ENCODE data around the gene CDKL1. TPM values are rescaled to one million over a fixed set of nuclear protein-coding genes. Genes with fewer than 3 reads are reported as not detected.
A peak's percentile ranks its signal among the peaks of the same experiment; 100 is the strongest.
"Not testable (repeated sequence)": the region's sequence is repeated elsewhere in the genome, so short reads cannot be mapped to it uniquely, and the experiment has no call there.

The CDKL1 gene
- polyA plus RNA-seq, 2 of the 4 experiments (the other 2 are of a cell fraction): 10.2 to 11.0 TPM

GRCh38 chr14:50319293-50319692 is 77.4 kb downstream of the CDKL1 start:
- Histone ChIP-seq H3K4me3 (no peak overlapping the region), H3K9me3 (no peaks in the 10 kb centered on the region), H3K27ac (no peak overlapping the region), H3K4me1 (peaks cover 11% of the 10 kb centered on the region), H3K4me2 (no peak overlapping the region)
- POLR2A ChIA-PET: no interaction called here
- ATAC-seq: no peak
- WGBS (ENCODE audit: missing lambda C conversion rate): 86% methylated on average over 1 of the region's 1 CpG
- CTCF ChIA-PET: interaction anchor here (1.2 to 3.1 kb wide), 4 partner anchors 8 to 224 kb away, joined by 3 to 17 read pairs (median 6); no protein-coding TSS in a partner anchor
- no peak for DNase-seq (ENCODE audit: low read depth in 1 of 2, low spot score in 1 of 2)
- no peak for FAIRE-seq
- TF ChIP-seq JUNB (IDR thresholded peaks at IDR 0.05) (no peak), EHF (CRISPR knock-in tag; IDR thresholded peaks at IDR 0.05) (no peak), RFX5 (IDR thresholded peaks at IDR 0.05) (no peak), PHF8 (IDR thresholded peaks at IDR 0.05; ENCODE audit: borderline replicate concordance, low read depth) (no peak), NPAS2 (CRISPR knock-in tag; IDR thresholded peaks at IDR 0.05; ENCODE audit: borderline replicate concordance) (no peak), KDM1A (IDR thresholded peaks at IDR 0.05; ENCODE audit: low read depth) (no peak), SREBF2 (IDR thresholded peaks at IDR 0.05) (no peak), PBX3 (IDR thresholded peaks at IDR 0.05) (no peak), NR3C1 (IDR thresholded peaks at IDR 0.05) (no peak), CBX8 (IDR thresholded peaks at IDR 0.05) (no peak), HDAC2 (IDR thresholded peaks at IDR 0.05) (no peak), ELK1 (IDR thresholded peaks at IDR 0.05; ENCODE audit: low read depth, low read length) (no peak), BHLHE40 (IDR thresholded peaks at IDR 0.05; ENCODE audit: low read depth, low read length) (no peak), HEYL (CRISPR knock-in tag; IDR thresholded peaks at IDR 0.05) (no peak), KDM5A (IDR thresholded peaks at IDR 0.05) (no peak)
- TF ChIP-seq, protein P1, sequence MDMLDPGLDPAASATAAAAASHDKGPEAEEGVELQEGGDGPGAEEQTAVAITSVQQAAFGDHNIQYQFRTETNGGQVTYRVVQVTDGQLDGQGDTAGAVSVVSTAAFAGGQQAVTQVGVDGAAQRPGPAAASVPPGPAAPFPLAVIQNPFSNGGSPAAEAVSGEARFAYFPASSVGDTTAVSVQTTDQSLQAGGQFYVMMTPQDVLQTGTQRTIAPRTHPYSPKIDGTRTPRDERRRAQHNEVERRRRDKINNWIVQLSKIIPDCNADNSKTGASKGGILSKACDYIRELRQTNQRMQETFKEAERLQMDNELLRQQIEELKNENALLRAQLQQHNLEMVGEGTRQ (IDR thresholded peaks at IDR 0.05): no peak
- TF ChIP-seq, protein P2, sequence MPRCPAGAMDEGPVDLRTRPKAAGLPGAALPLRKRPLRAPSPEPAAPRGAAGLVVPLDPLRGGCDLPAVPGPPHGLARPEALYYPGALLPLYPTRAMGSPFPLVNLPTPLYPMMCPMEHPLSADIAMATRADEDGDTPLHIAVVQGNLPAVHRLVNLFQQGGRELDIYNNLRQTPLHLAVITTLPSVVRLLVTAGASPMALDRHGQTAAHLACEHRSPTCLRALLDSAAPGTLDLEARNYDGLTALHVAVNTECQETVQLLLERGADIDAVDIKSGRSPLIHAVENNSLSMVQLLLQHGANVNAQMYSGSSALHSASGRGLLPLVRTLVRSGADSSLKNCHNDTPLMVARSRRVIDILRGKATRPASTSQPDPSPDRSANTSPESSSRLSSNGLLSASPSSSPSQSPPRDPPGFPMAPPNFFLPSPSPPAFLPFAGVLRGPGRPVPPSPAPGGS (IDR thresholded peaks at IDR 0.05): no peak
- TF ChIP-seq, protein P3, sequence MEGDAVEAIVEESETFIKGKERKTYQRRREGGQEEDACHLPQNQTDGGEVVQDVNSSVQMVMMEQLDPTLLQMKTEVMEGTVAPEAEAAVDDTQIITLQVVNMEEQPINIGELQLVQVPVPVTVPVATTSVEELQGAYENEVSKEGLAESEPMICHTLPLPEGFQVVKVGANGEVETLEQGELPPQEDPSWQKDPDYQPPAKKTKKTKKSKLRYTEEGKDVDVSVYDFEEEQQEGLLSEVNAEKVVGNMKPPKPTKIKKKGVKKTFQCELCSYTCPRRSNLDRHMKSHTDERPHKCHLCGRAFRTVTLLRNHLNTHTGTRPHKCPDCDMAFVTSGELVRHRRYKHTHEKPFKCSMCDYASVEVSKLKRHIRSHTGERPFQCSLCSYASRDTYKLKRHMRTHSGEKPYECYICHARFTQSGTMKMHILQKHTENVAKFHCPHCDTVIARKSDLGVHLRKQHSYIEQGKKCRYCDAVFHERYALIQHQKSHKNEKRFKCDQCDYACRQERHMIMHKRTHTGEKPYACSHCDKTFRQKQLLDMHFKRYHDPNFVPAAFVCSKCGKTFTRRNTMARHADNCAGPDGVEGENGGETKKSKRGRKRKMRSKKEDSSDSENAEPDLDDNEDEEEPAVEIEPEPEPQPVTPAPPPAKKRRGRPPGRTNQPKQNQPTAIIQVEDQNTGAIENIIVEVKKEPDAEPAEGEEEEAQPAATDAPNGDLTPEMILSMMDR (IDR thresholded peaks at IDR 0.05): no peak

GRCh38 chr14:50318031-50318626 is 78.6 kb downstream of the CDKL1 start:
- ATAC-seq: no peak
- Histone ChIP-seq H3K4me3 (no peak overlapping the region), H3K4me1 (peaks cover 14% of the 10 kb centered on the region), H3K27ac (no peak overlapping the region), H3K9me3 (no peaks in the 10 kb centered on the region), H3K4me2 (no peak overlapping the region)
- ChIA-PET CTCF (interaction anchor here (0.8 to 1.3 kb wide), 6 partner anchors 11 to 460 kb away, joined by 3 to 4 read pairs (median 3); partner anchors contain the start of gene MAP4K5), POLR2A (interaction anchor here (0.7 kb wide), 1 partner anchor 9 kb away, joined by 3 read pairs; no protein-coding TSS in a partner anchor)
- 48% methylated on average over 4 of the region's 4 CpGs for WGBS (ENCODE audit: missing lambda C conversion rate)
- peak; percentile 52 for TF ChIP-seq SMC3 (IDR thresholded peaks at IDR 0.05)
- peak; percentile 61 to 65 for TF ChIP-seq RAD21 (conservative IDR thresholded peaks at IDR 0.05 in 1 of 2, IDR thresholded peaks at IDR 0.05 in 1 of 2)
- TF ChIP-seq, protein P4, sequence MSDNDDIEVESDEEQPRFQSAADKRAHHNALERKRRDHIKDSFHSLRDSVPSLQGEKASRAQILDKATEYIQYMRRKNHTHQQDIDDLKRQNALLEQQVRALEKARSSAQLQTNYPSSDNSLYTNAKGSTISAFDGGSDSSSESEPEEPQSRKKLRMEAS (IDR thresholded peaks at IDR 0.05): no peak
- TF ChIP-seq KDM5A (IDR thresholded peaks at IDR 0.05): no peak
- TF ChIP-seq, protein P3 (IDR thresholded peaks at IDR 0.05): peak; percentile 73
- no peak for FAIRE-seq
- DNase-seq (ENCODE audit: low read depth in 1 of 2, low spot score in 1 of 2): peak; percentile 46 to 56

DNA sequence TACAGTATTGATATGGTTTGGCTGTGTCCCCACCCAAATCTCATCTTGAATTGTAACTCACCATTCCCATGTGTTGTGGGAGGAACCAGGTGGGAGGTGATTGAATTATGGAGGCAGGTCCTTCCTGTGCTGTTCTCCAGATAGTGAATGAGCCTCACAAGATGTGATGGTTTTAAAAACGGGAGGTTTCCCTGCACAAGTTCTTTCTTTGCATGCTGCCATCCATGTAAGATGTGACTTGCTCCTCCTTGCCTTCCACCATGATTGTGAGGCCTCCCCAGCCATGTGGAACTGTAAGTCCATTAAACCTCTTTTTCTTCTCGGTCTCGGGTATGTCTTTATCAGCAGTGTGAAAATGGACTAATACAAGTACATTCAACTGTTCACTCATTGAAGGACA is 82.6 kb downstream of the CDKL1 start:
- 90% methylated on average over 3 of the region's 3 CpGs for WGBS (ENCODE audit: missing lambda C conversion rate)
- DNase-seq (ENCODE audit: low read depth in 1 of 2, low spot score in 1 of 2); H3K4me3 ChIP-seq; H3K27ac ChIP-seq; POLR2A ChIA-PET; FAIRE-seq; H3K4me2 ChIP-seq; H3K9me3 ChIP-seq; ATAC-seq: not testable (repeated sequence)
- CTCF ChIA-PET: interaction anchor here (0.9 kb wide), 1 partner anchor 218 kb away, joined by 3 read pairs; the partner anchor contains the start of gene MAP4K5
- H3K4me1 ChIP-seq: peaks cover 10% of the 10 kb centered on the region; the same call in 2 of the 3 replicates
